Activated T-cell treated with anti-CD3 and anti-CD28 coated beads for 24 hours (primary cell): ENCODE data around the gene ARHGAP45.
A peak's percentile ranks its signal among the peaks of the same experiment; 100 is the strongest.
"Not testable (repeated sequence)": the region's sequence is repeated elsewhere in the genome, so short reads cannot be mapped to it uniquely, and the experiment has no call there.

Experiments used
- DNase-seq: peaks from one replicate; pipeline ENCODE4 v3.0.0-alpha.2; 2020; ENCODE audit warnings: low read depth

ARHGAP45 gene, protein sequence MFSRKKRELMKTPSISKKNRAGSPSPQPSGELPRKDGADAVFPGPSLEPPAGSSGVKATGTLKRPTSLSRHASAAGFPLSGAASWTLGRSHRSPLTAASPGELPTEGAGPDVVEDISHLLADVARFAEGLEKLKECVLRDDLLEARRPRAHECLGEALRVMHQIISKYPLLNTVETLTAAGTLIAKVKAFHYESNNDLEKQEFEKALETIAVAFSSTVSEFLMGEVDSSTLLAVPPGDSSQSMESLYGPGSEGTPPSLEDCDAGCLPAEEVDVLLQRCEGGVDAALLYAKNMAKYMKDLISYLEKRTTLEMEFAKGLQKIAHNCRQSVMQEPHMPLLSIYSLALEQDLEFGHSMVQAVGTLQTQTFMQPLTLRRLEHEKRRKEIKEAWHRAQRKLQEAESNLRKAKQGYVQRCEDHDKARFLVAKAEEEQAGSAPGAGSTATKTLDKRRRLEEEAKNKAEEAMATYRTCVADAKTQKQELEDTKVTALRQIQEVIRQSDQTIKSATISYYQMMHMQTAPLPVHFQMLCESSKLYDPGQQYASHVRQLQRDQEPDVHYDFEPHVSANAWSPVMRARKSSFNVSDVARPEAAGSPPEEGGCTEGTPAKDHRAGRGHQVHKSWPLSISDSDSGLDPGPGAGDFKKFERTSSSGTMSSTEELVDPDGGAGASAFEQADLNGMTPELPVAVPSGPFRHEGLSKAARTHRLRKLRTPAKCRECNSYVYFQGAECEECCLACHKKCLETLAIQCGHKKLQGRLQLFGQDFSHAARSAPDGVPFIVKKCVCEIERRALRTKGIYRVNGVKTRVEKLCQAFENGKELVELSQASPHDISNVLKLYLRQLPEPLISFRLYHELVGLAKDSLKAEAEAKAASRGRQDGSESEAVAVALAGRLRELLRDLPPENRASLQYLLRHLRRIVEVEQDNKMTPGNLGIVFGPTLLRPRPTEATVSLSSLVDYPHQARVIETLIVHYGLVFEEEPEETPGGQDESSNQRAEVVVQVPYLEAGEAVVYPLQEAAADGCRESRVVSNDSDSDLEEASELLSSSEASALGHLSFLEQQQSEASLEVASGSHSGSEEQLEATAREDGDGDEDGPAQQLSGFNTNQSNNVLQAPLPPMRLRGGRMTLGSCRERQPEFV

DNA sequence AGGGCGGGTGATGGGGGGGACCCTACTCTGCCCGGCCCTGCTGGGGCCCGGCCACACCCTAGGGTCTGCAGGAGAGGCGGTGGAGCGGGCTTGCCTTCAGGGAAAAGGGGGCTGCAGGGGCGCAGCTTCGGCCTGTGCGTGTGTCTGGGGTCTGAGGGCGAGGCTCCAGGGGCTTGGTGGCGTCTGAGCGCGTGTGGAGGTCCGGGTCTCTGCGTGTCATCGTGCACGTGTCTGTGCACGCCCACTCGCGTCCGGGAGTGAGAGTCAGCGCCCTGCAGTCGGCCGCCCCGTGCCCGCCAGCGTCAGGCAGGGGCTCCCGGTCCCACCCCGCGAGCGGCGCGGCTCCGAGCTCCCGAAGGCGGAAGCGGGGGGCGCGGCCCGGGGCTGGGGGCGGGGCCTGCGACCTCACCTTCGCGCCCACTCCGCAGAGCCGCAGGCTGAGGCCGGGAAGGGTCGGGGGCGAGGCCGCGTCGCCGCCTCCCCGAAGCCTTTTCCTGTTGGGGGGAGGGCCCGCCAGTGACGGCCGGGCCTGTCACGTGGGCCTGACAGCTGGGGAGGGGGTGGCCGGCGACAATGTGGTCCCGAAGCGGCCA lies at the start of gene ARHGAP45:
ARHGAP45 (plus strand) TSS at position 420 of the 593 bp plus-strand sequence. CDS start 239 bp downstream, outside the sequence.
- peak; percentile 73 for DNase-seq

DNA sequence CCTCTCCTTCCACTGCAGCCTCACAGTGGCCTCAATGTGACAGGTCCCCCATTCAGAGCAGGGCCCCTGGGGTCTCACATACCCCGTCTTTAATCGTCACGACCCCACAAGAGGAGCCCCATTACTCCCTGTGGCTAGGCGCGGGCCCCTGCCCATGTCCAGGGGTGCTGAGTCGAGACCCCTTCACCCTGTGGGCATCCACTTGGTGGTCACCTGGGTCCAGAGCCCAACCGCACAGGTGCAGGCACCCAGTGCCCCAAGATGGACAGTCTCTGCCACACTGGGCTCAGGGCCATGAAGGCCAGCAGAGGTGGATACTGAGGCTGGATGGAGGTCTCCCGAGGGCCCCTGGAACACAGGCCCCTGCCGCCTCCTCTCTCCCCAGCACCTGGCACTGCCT lies 49.1 kb upstream of the ARHGAP45 start:
- no peak for DNase-seq

DNA sequence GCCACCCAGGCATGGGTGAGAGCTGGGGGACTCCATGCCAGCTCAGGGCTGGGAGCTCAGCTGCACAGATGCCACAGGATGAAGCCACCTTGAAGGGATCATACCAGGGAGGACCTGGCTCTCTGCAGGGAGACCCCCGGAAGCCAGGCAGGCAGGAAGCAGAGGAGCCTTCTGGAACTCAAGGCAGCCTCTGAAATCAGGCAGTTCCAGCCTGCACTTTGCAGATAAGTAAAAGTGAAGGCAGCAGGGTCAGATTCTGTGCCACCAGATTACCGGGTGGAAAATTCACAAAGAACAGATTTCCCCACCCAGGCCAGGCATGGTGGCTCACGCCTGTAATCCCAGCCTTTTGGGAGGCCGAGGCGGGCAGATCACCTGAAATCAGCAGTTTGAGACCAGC lies 48.6 kb upstream of the ARHGAP45 start:
- no peak for DNase-seq

DNA sequence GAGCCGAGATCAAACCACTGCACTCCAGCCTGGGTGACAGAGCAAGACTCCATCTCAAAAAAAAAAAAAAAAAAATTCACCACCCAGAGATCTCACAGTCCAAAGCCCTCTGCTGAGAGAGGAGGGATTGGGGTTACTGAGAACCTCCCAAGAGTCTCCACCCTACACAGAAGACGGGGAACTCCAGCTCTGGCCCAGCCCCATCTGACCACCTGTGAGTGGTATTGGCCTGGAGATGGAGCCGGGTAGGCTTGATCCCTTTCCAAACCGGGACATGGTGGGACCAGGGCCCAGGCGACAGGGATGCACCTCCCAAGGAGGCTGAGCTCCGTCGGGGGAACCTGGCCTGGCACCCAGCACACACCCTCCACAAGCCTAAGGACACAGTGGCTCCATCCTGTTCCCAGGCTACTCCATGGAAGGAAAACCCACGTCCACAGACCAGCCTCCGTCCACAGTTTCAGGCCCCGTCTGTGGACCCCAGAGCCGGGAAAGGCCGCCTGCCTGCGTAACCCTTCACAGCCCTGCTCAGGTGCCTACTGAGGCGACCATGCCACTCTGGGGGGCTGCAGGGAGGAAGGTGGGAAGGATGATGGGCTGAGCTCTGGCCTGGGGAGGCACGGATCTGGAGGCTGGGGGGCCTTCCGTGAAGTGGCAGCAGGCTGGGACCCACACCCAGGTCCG lies 47.9 kb upstream of the ARHGAP45 start:
- DNase-seq = no peak

DNA sequence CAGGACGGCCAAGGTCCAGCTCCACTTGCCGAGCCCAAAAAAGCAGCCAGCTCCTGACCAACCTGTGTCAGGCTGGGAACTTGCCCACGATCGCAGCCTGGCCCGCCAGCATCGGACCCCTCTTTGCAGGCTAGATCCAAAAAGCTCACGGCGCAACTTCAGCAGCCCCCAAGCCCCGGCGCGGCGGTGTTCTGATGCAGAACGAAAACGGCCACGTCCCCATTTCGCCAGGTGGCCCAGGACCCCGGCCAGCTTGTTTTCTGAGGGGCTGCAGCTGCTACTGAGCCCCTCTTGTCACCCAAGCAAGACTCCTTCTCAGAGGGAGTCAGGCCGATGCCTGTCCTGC lies 47.4 kb upstream of the ARHGAP45 start:
- no peak for DNase-seq

DNA sequence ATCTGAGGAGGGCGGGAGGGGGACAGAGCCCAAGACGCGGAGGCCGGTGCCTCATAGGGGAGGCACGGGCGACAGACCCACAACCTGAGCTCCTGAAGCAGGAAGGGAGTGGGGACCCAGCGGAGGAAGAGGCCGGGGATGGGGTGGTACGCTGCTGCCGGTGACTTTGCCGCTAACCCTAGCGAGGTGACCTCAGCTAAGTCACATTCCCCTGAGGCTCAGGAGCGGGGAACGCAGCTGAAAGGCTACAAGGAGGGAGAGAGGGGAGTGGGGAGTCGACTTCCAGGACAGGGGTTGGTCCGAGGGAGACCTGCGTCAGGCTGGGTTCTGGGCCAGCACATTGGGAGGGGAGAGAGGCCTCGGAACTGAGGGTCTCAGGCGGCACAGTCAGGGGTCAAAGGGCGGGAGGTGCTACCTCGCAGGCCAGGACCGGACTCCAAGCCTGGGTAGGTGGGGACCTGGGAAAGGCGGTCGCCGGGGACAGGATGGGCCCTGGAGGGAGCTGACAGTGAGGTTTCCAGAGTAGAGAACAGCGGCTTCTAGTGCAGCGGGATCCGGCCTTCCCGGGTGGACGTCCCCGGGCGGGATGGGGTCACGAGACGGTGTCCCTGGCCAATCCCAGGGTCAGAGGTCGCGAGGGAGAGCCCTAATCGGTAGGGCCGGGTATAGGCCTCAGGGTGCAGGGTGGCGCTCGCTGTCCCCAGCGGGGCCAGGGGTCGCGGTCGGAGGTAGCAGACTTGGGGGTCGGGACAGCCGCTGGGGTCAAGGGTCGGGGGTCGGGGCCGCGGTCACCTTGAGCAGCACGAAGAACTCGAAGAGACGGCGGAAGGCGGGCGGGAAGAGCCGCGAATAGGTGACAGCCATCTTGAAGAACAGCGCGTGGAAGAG lies 46.7 kb upstream of the ARHGAP45 start:
- no peak for DNase-seq

DNA sequence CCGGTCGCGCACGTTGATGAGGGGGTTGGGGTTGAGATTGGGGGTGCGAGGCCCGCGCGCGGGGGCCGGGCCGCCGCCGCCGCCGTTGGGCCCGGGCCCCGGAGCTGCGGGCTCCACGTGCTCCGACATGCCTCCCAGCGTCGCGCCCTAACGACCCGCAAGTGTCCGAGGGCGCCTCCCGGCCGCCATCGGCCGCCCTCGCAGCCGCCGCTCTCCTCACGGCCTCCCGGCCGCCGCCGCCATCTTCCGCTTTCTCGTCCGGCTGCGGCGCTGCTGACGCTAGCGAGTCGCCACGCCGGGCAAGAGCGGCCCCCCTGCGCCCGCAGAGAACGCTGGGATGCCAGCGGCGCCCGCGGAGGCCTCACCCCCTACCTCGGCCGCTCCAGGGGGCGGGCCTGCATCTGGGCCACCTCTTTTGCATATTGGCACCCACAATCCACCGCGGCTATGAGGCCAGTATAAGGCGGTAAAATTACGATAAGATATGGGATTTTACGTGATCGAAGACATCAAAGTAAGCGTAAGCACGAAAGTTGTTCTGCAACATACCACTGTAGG lies 46.0 kb upstream of the ARHGAP45 start, which contains the start of gene TMEM259:
TMEM259 (minus strand) TSS at position 256 of the 558 bp plus-strand sequence; CDS start at position 129, 127 bp downstream.
- DNase-seq = peak; percentile 96

DNA sequence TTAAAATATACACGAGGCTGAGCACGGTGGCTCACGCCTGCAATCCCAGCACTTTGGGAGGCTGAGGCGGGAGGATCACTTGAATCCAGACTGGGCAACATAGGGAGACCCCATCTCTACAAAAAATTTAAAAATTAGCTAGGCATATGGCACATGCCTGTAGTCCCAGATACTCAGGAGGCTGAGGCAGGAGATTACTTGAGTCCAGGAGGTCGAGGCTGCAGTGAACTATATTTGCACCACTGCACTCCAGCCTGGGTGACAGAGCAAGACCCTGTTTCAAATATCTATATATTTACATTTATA lies 43.1 kb upstream of the ARHGAP45 start:
- DNase-seq = not testable (repeated sequence)

DNA sequence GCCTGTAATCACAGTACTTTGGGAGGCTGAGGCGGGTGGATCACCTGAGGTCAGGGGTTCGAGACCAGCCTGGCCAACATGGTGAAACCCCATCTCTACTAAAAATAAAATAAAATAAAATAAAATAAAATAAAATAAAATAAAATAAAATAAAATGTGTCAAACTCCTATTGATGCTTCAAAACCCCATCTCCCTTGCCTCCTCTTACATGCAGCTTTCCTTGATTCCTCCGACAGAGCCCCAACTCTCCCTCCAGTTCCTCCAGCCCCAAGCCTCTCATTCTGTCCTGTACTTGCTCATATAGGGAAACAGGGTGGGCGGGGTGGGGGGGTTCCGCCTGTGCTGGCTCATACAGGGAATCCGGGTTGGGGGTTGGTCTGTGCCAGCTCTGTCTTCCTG lies 41.9 kb upstream of the ARHGAP45 start:
- not testable (repeated sequence) for DNase-seq

DNA sequence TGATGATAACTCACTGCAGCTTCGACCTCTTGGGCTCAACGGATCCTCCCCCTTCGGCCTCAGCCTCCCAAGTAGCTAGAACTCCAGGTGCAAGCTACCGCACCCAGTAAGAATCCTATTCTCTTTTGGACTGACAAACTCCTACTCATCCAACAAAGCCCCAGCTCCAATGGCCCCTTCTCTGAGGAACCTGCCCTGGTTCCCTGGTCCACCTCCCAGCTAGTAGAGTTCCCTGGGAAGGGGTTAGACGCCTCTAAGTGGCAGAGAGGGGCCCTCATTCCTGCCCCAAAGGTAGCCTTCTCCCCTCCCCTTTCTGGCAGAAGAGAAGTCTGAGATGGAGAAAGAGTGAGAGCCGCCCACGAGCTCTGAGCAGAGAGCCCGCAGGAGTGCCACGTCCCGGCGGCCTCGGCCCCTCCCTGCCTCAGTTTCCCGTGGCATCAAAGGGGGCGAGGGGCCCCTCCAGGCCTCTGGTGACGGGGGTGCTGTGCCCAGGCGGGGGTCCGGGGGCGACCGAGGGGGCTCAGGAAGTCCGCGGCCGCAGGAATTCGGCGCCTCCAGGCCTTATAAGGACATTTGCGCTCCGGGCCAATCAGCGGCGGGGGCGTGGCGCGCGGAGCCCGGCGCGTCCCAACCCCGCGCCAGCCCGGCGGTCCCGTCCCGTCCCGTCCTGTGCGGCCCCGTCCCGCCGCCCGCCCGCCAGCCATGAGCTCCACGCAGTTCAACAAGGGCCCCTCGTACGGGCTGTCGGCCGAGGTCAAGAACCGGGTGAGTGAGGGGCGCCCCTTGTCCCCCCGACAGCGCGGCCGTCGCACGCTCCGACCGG lies 40.8 kb upstream of the ARHGAP45 start, which contains the start of gene CNN2:
CNN2 (plus strand) TSS at position 649 of the 823 bp plus-strand sequence; CDS start at position 703, 54 bp downstream.
- DNase-seq = peak; percentile 58

DNA sequence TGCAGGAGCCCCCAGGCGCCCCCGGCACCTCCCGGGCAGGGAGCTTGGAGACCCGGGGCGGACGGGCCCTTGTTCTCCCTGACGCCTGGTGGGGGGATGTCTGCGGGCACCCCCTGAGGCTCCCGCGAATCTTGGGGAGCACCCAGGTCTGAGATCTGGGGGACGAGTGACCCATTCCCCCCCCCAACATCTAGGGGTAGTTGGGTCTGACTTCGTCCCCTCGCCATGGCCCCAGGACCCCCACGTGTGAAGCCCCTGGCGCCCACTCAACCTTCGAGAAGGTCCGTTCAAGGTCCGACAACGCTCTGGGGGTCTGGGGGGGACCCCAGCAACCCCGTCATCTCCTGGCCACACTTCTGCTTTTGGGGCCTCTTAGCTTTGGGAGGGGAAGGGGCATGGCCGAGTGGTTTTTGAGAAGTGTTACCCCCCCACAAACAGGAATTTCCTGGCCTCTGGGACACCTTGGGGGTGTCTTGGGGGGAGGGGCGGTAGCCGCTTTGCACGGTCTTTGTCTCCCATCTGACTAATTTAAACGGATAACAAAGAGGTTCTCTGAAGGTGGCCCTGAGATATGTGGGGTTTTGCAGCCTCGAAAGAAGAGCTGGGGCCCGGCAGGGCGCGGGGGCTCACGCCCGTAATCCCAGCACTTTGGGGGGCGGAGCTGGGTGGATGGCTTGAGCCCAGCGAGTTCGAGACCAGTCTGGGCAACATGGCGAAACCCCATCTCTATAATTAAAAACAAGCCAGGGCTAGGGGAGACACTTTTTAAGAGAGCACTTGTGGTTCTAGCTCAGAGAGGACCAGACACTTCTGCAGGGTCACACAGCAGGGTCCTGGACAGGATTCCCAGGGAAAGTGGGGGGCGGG lies 40.0 kb upstream of the ARHGAP45 start:
- DNase-seq = no peak

DNA sequence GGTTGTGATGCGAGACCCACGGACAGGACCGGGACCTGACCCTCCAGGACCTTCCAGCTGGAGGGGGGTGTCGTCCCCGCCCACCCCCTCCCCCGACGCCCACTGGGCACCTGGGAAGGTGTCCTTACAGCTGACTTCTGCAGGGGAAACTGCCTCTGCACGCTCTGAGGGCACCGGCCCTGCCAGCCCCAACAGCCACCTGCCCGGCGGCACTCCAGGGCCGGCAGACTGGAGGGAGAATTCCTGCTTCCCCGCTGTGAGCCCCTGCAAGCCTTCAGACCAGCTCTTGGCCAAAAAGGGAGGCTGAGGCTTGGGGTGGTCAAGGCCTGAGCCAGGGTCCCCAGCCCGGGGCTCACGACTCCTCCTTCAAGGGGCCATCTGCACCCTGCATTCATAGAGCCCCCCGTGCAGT lies 39.3 kb upstream of the ARHGAP45 start:
- DNase-seq = no peak

DNA sequence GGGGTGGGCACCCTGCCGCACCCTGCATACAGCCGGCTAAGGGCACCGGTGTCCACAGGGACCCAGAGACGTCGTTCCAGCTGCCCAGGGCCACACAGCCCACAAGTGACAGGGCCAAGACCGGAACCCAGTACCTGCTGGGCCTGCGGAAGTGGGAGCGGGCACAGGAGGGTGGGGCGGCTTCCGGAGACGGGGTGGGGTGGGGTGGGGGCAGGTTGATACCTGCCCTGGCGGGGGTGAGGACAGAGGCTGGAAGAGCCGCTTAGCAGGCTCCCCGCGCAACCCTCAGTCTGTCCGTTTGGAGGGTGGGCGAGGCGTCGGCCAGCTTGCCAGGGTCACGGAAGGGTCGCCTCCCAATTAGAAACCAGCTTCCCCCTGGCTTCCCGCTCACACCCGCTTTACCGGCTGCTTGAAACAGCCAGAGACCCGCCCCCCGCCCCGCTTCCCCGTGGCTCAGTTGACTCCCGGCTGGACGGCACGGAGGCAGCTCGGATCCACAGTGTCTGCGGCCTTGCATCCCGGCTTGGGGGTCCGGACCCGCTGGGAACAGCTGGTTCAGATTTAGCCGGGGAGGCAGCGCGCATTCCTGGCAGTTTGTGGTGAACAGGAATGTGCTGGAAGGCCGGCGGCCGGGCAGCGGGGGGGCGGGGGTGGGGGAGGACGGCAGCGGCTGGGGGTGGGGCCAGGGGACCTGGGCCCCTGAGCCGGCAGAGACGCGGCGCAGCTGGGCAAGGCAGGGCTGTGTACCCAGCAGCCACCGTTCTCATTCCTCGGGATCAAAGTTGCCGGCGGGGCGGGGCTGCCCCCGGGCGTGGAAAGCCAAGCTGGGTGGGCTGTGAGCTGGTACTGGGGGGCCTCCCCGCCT lies 38.7 kb upstream of the ARHGAP45 start:
- DNase-seq = no peak

DNA sequence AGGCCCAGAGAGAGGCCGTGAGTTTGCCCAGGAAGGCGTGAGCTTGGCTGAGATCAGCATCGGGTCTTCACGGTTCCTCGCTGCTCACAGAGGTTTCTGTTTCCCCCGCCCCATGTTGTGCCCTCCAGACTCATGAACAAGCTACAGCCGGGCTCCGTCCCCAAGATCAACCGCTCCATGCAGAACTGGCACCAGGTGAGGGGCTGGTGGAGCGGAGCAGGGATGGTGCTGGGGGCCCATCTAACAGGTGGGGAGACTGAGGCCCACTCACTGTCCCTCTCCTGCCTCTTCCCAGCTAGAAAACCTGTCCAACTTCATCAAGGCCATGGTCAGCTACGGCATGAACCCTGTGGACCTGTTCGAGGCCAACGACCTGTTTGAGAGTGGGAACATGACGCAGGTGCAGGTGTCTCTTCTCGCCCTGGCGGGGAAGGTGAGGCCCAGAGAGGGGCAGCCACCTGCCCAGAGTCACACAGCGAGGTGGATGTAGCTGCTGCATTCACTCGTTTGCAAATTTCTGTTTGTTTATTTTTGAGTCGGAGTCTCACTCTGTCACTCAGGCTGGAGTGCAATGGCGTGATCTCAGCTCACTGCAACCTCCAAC lies 34.6 kb upstream of the ARHGAP45 start:
- DNase-seq = no peak

DNA sequence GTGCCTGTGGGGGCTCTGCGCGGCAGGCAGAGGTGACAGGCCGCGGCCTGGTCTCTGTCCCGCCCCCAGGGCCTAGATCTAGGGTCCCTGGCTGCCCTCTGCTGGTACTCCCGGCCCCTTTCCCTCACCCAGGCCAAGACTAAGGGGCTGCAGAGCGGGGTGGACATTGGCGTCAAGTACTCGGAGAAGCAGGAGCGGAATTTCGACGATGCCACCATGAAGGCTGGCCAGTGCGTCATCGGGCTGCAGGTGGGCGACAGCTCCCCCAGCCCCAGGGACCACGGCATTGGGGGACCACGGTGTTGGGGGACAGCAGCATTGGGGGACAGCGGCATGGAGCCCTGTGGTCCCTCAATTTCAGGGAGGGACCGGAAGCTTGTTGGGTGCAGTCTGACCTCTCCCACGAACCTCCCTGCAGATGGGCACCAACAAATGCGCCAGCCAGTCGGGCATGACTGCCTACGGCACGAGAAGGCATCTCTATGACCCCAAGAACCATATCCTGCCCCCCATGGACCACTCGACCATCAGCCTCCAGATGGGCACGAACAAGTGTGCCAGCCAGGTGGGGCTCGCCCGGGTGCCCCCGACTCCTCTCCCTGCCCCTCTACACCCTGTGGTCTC lies 30.9 kb upstream of the ARHGAP45 start:
- no peak for DNase-seq

DNA sequence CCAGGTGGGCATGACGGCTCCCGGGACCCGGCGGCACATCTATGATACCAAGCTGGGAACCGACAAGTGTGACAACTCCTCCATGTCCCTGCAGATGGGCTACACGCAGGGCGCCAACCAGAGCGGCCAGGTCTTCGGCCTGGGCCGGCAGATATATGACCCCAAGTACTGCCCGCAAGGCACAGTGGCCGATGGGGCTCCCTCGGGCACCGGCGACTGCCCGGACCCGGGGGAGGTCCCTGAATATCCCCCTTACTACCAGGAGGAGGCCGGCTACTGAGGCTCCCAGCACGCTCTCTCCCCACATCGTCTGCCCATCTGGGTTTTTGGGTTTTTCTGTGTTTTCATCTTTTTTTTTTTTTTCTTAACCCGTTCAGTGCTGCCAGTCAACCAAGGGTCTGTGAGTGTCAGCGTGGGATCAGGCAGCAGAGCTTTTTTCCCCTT lies 29.3 kb upstream of the ARHGAP45 start:
- DNase-seq = no peak
